ENCODE data around the gene B3GNT7.
"Not testable (repeated sequence)": the region's sequence is repeated elsewhere in the genome, so short reads cannot be mapped to it uniquely, and the experiment has no call there.

The B3GNT7 gene

GRCh38 chr2:231395188-231396057, at the start of gene B3GNT7:
B3GNT7 (plus strand) TSS chr2:231395710; CDS start chr2:231395804, 94 bp downstream.
- DNase-seq (ENCODE audit: low spot score) = peak; percentile 19

- no peak for DNase-seq (ENCODE audit: low spot score)
These were observed 48.4 kb upstream of the B3GNT7 start for GRCh38 chr2:231347081-231347480.

- DNase-seq (ENCODE audit: low spot score) = no peak
These were observed 47.9 kb upstream of the B3GNT7 start for GRCh38 chr2:231347638-231348037.

GRCh38 chr2:231348173-231348572, 47.3 kb upstream of the B3GNT7 start:
- DNase-seq (ENCODE audit: low spot score) = no peak

- DNase-seq (ENCODE audit: low spot score) = no peak
These were observed 46.7 kb upstream of the B3GNT7 start for GRCh38 chr2:231348704-231349373.

- DNase-seq (ENCODE audit: low spot score) = not testable (repeated sequence)
These were observed 46.2 kb upstream of the B3GNT7 start for GRCh38 chr2:231349374-231349735.

- no peak for DNase-seq (ENCODE audit: low spot score)
These were observed 43.9 kb upstream of the B3GNT7 start for GRCh38 chr2:231351648-231352047.

GRCh38 chr2:231353469-231353868, 42.0 kb upstream of the B3GNT7 start:
- no peak for DNase-seq (ENCODE audit: low spot score)

GRCh38 chr2:231355508-231356465, 39.7 kb upstream of the B3GNT7 start:
- no peak for DNase-seq (ENCODE audit: low spot score)

- no peak for DNase-seq (ENCODE audit: low spot score)
These were observed 39.1 kb upstream of the B3GNT7 start for GRCh38 chr2:231356466-231356844.

- DNase-seq (ENCODE audit: low spot score) = no peak
These were observed 38.5 kb upstream of the B3GNT7 start for GRCh38 chr2:231357048-231357447.

GRCh38 chr2:231357931-231358330, 37.6 kb upstream of the B3GNT7 start:
- no peak for DNase-seq (ENCODE audit: low spot score)

GRCh38 chr2:231359441-231359840, 36.1 kb upstream of the B3GNT7 start:
- DNase-seq (ENCODE audit: low spot score) = no peak

- no peak for DNase-seq (ENCODE audit: low spot score)
These were observed 35.6 kb upstream of the B3GNT7 start for GRCh38 chr2:231359948-231360347.

- no peak for DNase-seq (ENCODE audit: low spot score)
These were observed 35.1 kb upstream of the B3GNT7 start for GRCh38 chr2:231360401-231360800.

GRCh38 chr2:231360881-231361371, 34.6 kb upstream of the B3GNT7 start:
- no peak for DNase-seq (ENCODE audit: low spot score)

- DNase-seq (ENCODE audit: low spot score) = no peak
These were observed 33.6 kb upstream of the B3GNT7 start for GRCh38 chr2:231361701-231362554.

- no peak for DNase-seq (ENCODE audit: low spot score)
These were observed 32.8 kb upstream of the B3GNT7 start for GRCh38 chr2:231362555-231363184.

GRCh38 chr2:231364061-231364460, 31.4 kb upstream of the B3GNT7 start:
- DNase-seq (ENCODE audit: low spot score) = no peak

GRCh38 chr2:231364961-231365810, 30.3 kb upstream of the B3GNT7 start:
- DNase-seq (ENCODE audit: low spot score) = peak; percentile 66

Data from LoVo (cell line).